HG03159 (cell line): ENCODE data around the gene ABCF3.

Source experiments
- ATAC-seq: cut with Tn5 transposase; IDR thresholded peaks from one replicate; pipeline ENCODE4 v1.9.1; 2021; ENCODE audit warnings: mild to moderate bottlenecking, moderate library complexity; ENCODE audit not compliant: unreplicated experiment

Gene ABCF3

DNA sequence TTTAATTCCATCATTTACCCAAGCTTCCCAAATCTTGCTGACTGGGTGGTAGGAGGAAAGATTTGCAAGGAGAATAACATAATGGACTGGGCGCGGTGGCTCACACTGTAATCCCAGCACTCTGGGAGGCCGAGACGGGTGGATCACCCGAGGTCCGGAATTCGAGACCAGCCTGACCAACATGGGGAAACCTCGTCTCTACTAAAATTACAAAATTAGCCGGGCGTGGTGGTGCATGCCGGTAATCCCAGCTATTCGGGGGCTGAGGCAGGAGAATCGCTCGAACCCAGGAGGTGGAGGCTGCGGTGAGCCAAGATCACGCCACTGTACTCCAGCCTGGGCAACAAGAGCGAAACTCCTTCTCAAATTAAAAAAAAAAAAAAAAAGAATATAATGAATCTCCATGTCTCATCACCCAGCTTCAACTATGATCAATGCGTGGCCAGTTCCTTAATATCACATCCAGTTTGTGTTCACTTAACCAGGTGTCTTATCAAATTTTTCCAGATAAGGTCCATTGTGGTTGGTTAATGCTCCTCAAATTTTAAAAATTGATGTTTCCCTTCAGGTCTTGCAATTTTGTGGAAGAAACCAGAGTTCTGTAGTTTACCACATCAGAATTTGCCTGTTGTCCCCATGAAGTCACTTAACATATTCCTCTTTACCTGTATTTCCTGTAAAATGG is 1.3 kb upstream of the ABCF3 start:
- ATAC-seq, result no peak

- peak; percentile 88 for ATAC-seq
Measured at GRCh38 chr3:184185461-184186183, 377 bp upstream of the ABCF3 start.

DNA sequence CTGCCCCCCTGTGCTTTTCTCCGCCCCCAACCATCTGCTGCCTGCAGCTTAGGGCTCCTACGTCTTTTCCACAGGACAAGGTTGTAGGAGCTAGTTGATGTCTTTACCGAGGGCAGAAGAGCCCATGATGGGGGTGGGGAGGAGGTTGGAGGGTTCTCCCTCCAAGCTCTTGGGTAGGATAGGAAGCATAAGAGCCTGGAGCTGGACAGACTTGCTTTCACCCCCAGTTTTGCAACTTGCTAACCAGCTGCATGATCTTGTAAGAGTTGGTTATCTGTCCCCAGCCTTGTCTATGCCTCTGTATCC is 856 bp downstream of the ABCF3 start:
- no peak for ATAC-seq

DNA sequence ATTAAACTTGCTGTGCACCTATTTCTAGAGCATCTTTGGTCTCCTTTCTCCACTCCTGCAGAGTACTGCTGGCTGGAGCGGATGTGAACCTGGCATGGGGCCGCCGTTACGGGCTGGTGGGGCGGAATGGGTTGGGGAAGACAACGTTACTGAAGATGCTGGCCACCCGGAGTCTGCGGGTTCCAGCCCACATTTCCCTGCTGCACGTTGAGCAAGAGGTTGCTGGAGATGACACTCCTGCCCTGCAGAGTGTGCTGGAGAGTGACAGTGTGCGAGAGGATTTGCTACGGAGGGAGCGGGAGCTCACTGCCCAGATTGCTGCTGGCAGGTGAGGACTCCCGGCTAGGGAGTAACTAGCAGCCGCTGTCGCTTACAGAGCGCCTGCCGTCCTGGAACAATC is 2.1 kb downstream of the ABCF3 start:
- no peak for ATAC-seq

DNA sequence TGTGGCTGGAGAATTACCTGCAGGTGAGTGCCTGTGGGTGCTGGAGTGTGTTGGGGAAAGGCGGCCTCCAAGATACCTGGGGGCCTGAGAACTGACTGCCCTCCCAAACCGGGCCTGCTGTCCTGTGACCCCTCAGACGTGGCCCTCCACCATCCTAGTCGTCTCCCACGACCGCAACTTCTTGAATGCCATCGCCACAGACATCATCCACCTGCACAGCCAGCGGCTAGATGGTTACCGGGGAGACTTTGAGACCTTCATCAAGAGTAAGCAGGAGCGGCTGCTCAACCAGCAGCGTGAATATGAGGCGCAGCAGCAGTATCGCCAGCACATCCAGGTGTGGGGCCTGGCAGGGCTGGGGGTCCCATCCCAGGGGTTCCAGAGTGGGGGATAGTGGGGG is 3.4 kb downstream of the ABCF3 start:
- no peak for ATAC-seq

DNA sequence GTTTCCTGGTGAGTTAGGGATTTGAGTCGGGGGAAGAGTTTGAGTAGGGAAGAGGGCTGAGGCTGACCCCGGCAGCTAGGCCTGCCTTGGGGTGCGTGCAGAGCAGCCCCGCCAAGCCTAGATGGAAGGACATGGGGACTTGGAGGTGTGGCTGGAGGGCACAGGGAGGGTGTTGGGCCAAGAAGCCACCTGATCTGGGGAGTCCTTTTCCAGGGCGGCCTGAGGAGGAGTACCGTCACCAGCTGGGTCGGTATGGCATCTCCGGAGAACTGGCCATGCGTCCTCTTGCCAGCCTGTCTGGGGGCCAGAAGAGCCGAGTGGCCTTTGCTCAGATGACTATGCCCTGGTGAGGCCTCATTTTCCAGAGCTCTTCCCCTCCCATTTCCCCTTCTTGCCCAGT is 6.9 kb downstream of the ABCF3 start:
- ATAC-seq, result no peak

DNA sequence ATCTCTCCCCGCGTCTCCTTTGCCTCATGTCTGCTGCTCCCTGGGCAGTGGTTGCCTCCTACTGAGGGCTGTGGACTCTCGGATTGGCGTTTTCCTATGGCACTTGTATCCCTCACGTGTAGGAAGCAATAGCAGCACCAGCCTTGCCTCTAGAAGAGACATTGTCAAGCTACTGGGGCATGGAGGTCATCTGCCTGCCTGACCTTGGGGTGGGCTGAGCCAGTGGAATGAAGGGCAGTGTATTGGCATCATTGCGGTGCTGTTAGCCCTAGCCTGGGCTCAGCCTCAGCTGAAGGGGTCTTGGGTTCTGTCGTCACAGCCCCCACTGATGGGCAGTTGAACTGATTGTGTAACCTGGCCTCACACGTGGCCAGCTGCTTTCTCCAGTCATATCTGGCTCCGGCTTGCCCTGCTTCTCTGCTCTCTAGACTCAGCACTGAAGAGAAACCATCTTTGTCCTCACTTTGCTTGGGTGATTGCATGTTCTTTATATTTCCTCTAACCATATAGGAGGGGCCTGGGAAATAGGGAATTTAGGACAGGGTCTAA is 8.1 kb downstream of the ABCF3 start:
- no peak for ATAC-seq

- no peak for ATAC-seq
Measured at GRCh38 chr3:184196536-184196935, 10.5 kb downstream of the ABCF3 start.

- ATAC-seq, result no peak
Measured at GRCh38 chr3:184198509-184198908, 12.5 kb downstream of the ABCF3 start.

GRCh38 chr3:184200825-184201224 is 14.8 kb downstream of the ABCF3 start:
- no peak for ATAC-seq

DNA sequence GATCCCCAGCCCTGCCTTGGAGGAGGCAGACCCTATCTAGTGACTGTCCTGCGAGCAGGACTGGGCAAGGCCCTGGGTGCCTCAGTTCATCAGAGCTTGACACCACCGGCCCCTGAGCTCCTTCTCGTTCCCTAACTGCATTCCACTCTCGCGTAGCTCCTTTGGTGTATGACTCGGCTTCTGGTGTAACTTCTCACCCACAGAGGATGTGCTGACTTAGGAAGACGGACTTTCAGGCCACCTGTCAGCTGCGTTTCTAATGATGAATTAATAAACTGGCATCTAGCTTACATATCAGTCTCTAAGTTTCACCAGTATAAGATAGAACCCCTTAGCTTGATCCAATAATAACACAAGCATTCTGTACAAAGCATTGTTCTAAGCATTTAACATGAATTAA is 17.5 kb downstream of the ABCF3 start:
- ATAC-seq, result no peak

DNA sequence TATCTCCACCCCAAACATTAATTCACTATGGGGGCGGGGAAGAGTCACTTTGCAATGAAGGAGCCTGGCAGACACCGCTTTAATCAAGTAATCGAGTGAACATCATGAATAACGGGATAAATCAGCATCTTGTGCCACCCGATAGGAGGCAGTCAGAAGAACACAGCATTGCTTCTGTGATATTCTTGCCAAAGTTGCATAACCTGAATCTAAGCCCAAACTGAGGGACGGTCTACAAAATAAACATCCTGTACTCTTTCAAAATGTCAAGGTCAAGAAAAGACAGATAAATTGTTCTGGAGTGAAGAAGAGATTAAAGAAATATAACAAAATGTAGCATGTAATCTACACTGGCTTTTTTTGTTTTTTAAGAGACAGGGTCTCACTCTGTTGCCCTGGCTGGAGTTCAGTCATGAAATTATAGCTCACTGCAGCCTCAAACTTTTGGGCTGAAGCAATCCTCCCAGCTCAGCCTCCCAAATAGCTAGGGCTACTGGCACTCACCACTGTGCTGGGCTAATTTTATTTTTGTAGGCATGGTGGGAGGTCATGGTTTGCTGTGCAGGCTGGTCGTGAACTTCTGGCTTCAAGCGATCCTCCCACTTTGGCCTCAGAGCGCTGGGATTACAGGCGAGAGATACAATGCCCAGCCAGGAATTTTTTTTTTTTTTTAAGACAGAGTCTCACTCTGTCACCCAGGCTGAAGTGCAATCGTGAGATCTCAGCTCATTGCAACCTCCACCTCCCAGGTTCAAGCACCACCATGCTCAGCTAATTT is 23.3 kb downstream of the ABCF3 start:
- ATAC-seq, result no peak

DNA sequence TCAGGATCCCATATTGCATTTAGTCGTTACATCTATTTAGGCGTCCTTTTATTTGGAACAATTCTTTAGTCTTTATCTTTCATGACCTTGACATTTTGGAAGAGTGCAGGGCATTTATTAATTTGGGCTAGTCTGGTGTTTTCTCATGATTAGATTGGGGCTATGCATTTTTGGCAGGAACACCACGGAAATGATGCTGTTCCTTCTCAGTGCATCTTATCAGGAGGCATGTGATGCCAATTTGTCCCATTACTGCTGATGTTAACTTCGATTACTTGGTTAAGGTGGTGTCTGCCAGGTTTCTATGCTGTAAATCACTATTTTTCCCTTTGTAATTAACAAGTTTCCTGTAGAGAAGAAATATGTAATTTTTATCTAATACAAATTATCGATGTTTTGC is 25.3 kb downstream of the ABCF3 start:
- no peak for ATAC-seq

DNA sequence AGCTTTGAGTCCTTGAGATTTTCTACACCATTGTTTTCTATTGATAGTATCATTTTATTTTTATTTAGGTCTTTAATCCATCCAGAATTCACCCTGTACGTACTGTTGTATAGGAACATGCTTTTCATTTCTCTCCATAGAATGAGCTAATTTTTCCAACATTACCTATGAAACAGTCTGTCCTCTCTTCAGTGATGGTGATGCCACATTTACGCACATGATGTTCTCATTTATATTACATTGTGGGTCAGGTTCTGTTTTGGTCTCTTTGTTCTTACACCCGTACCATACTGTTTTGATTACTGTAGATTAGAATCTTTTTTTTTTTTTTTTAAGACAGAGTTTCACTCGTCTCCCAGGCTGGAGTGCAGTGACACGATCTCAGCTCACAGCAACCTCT is 25.7 kb downstream of the ABCF3 start:
- ATAC-seq, result no peak

- no peak for ATAC-seq
Measured at GRCh38 chr3:184218814-184219213, 32.8 kb downstream of the ABCF3 start.

DNA sequence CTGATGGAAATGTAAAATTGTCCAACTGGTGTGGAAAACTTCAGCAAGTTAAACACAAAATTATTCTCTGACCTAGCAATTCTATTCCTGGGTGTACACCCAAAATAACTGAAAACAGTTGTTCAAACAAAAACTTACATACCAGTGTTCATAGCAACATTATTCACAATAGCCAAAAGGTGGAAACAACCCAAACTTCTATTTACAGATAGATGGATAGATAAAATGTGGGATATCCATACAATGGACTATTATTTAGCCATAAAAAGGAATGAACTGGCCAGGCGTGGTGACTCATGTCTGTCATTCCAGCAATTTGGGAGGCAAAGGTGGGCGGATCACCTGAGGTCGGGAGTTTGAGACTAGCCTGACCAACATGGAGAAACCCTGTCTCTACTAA is 36.5 kb downstream of the ABCF3 start:
- ATAC-seq, result no peak

DNA sequence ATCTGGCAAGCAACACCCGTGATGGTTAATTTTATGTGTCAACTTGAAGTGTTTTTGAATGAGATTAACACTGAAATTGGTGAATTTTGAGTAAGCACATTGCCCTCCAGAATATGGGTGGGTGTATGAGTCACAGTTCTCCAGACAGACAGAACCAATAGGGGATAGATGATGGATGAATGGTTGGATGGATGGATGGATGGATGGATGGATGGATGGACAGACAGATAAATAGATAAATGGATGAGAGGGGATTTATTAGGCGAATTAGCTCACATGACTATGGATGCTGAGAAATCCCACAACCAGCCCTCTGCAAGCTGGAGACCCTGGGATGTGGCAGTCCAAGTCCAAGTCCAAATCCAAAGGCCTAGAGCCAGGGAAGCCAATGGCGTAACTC is 37.9 kb downstream of the ABCF3 start:
- no peak for ATAC-seq

DNA sequence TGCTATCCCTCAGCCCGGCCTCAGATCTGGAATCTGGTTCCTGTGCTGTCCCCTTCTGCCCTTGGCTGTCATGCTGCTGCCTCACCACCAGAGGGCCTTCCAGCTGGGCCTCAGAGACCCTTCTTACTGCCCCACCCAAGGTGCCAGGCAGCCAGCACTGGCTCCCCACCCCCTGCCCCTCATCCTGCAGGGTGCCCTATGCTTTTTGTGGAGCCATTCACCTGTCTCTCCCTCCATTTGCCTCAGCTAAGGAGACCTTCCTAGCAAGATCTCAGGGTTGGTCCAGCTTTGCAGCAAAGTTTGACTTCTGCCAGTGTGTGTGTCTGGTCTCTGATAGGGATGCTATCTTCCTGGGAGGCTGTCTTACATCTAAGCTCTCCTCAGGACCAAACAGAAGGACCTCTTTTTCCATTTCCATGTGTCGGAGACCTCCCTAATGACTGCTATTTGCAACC is 41.5 kb downstream of the ABCF3 start:
- no peak for ATAC-seq

DNA sequence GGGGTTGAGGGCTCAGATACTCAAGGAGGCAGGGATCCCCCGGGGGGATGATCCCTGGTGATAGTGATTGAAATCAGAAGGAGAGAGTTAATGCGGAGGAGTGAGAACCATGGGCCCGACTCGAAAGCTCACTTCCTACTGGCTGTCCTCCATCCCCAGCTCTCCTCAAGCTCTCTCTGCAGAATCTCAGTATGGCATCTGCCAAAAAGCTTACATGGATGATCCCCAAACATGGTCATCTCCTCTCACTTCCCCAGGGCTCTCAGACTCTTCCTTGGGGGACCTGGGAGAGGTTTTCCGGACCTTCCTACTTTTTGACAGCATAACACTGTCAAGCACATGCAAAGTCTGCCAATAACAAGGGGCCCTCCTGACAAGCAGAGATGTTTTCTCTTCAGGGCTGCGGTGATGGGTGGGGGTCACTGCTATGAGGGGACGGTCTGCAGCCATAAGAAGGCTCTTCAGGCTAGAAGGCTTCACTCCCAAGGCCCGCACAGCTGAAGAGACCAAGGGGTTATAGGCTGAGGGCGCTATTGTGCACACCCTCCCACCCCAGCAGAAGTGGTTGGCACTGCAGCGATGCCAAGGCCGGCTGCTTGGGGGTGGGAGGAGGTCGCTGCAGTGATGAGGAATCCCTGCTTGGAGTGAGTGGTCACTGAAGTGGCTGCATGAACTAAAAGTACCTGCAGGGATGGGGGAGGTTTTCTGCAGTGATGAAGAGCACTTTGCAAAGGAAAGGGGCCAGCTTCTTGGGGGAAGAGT is 42.6 kb downstream of the ABCF3 start:
- ATAC-seq, result no peak

- peak; percentile 84 for ATAC-seq
Measured at GRCh38 chr3:184229394-184230080, 43.5 kb downstream of the ABCF3 start, which contains the start of gene VWA5B2. Gene VWA5B2 (plus strand): TSS chr3:184229585. CDS start chr3:184230529, 944 bp downstream.
